SK-N-SH treated with all-trans-retinoic acid at 6 μM for 48 hours (cell line): ENCODE measurements around the gene INPP5E.

Experiments
- BACH2 ChIP-seq: fragments of 250-450 bp; sonication (Bioruptor Pico); IDR thresholded peaks from 2 replicates; pipeline ENCODE4 v1.9.0; 2021; ENCODE audit warnings: mild to moderate bottlenecking, borderline replicate concordance
- CSDC2 ChIP-seq: fragments of 250-450 bp; sonication (Bioruptor Pico); IDR thresholded peaks from 2 replicates; pipeline ENCODE4 v1.5.0; 2020; ENCODE audit warnings: mild to moderate bottlenecking, moderate library complexity
- ESRRG ChIP-seq: fragments of 250-450 bp; sonication (Bioruptor Pico); IDR thresholded peaks from 2 replicates; pipeline ENCODE4 v1.6.1; 2021; ENCODE audit warnings: mild to moderate bottlenecking
- GLIS3 ChIP-seq: fragments of 250-450 bp; sonication (Bioruptor Pico); IDR thresholded peaks from 2 replicates; pipeline ENCODE4 v1.5.0; 2020; ENCODE audit warnings: mild to moderate bottlenecking, moderate library complexity
- ISL1 ChIP-seq: fragments of 250-450 bp; sonication (Bioruptor Pico); IDR thresholded peaks from 2 replicates; pipeline ENCODE4 v2.1.2; 2022; ENCODE audit warnings: mild to moderate bottlenecking, moderate library complexity
- RARB ChIP-seq: fragments of 250-450 bp; sonication (Bioruptor Pico); IDR thresholded peaks from 2 replicates; pipeline ENCODE4 v1.8.0; 2021; ENCODE audit warnings: mild to moderate bottlenecking, moderate library complexity
- TCF4 ChIP-seq: fragments of 250-450 bp; sonication (Bioruptor Pico); IDR thresholded peaks from 2 replicates; pipeline ENCODE4 v1.8.0; 2021; ENCODE audit warnings: mild to moderate bottlenecking, moderate library complexity, borderline replicate concordance
- TOX ChIP-seq: fragments of 250-450 bp; sonication (Bioruptor Pico); IDR thresholded peaks from 2 replicates; pipeline ENCODE4 v1.8.0; 2021; ENCODE audit warnings: mild to moderate bottlenecking, moderate library complexity, borderline replicate concordance
- ZC3H10 ChIP-seq: fragments of 250-450 bp; sonication (Bioruptor Pico); IDR thresholded peaks from 2 replicates; pipeline ENCODE4 v1.5.1; 2021; ENCODE audit warnings: mild to moderate bottlenecking, moderate library complexity
- ZFP3 ChIP-seq: fragments of 250-450 bp; sonication (Bioruptor Pico); IDR thresholded peaks from 2 replicates; pipeline ENCODE4 v1.5.0; 2020; ENCODE audit warnings: mild to moderate bottlenecking, moderate library complexity
- ZFP30 ChIP-seq: fragments of 450-650 bp; formaldehyde crosslinking; IDR thresholded peaks from 2 replicates; pipeline ENCODE4 v1.5.0; 2022; ENCODE audit warnings: mild to moderate bottlenecking, moderate library complexity
- ZNF70 ChIP-seq: fragments of 450-650 bp; formaldehyde crosslinking; IDR thresholded peaks from 2 replicates; pipeline ENCODE4 v1.5.0; 2020; ENCODE audit warnings: mild to moderate bottlenecking, moderate library complexity
- TF ChIP-seq, protein P1 (sequence below): fragments of 250-450 bp; sonication (Bioruptor Pico); IDR thresholded peaks from 2 replicates; pipeline ENCODE4 v1.8.0; 2020; ENCODE audit warnings: mild to moderate bottlenecking, moderate library complexity, borderline replicate concordance

- TF ChIP-seq TCF4 (CRISPR knock-in tag) (no peak), ZFP3 (no peak), ZNF70 (no peak), CSDC2 (CRISPR knock-in tag) (no peak), ZC3H10 (CRISPR knock-in tag) (no peak), ISL1 (CRISPR knock-in tag) (no peak), ESRRG (no peak), BACH2 (CRISPR knock-in tag) (no peak), RARB (CRISPR knock-in tag) (no peak), ZFP30 (CRISPR knock-in tag) (no peak), TOX (CRISPR knock-in tag) (no peak), GLIS3 (CRISPR knock-in tag) (no peak)
- TF ChIP-seq, protein P1, sequence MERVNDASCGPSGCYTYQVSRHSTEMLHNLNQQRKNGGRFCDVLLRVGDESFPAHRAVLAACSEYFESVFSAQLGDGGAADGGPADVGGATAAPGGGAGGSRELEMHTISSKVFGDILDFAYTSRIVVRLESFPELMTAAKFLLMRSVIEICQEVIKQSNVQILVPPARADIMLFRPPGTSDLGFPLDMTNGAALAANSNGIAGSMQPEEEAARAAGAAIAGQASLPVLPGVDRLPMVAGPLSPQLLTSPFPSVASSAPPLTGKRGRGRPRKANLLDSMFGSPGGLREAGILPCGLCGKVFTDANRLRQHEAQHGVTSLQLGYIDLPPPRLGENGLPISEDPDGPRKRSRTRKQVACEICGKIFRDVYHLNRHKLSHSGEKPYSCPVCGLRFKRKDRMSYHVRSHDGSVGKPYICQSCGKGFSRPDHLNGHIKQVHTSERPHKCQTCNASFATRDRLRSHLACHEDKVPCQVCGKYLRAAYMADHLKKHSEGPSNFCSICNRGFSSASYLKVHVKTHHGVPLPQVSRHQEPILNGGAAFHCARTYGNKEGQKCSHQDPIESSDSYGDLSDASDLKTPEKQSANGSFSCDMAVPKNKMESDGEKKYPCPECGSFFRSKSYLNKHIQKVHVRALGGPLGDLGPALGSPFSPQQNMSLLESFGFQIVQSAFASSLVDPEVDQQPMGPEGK (CRISPR knock-in tag) = no peak
Measured at GRCh38 chr9:136416914-136417313, 22.7 kb downstream of the INPP5E start.
